SJCRH30 (cell line): ENCODE results near the gene HTT-AS. TPM values are rescaled to one million over a fixed set of nuclear protein-coding genes. Genes with fewer than 3 reads are reported as not detected.
A peak's percentile ranks its signal among the peaks of the same experiment; 100 is the strongest.

Experiments
- DNase-seq, 2 experiments: peaks; one replicate each; pipeline ENCODE4 v3.0.0-alpha.2; 2015 to 2020
- H3K27ac ChIP-seq: fragments of 250-450 bp; sonication (Bioruptor Pico); 2 replicates; pipeline ENCODE4 v1.5.1; 2020; ENCODE audit warnings: mild to moderate bottlenecking, moderate library complexity
- H3K27me3 ChIP-seq: fragments of 250-450 bp; sonication (Bioruptor Pico); 2 replicates; pipeline ENCODE4 v1.5.1; 2020; ENCODE audit warnings: mild to moderate bottlenecking, moderate library complexity
- H3K36me3 ChIP-seq: fragments of 250-450 bp; sonication (Bioruptor Pico); 2 replicates; pipeline ENCODE4 v1.5.1; 2020; ENCODE audit warnings: mild to moderate bottlenecking, moderate library complexity
- H3K4me1 ChIP-seq: fragments of 250-450 bp; sonication (Bioruptor Pico); 2 replicates; pipeline ENCODE4 v1.5.1; 2020; ENCODE audit warnings: mild to moderate bottlenecking, moderate library complexity
- H3K4me3 ChIP-seq: fragments of 250-450 bp; sonication (Bioruptor Pico); 2 replicates; pipeline ENCODE4 v1.5.1; 2020; ENCODE audit warnings: mild to moderate bottlenecking, moderate library complexity
- H3K9me3 ChIP-seq: fragments of 250-450 bp; sonication (Bioruptor Pico); replicated peaks from 2 replicates; pipeline ENCODE4 v1.5.1; 2020; ENCODE audit warnings: mild to moderate bottlenecking, moderate library complexity
- total RNA-seq: library from RNA; depleted of rRNA; stranded (reverse); fragments of >200 nt; shearing (Covaris generic); gene quantifications from 2 replicates; pipeline ENCODE4 v1.2.3, GENCODE V29; 2014

The HTT-AS gene
- total RNA-seq, 1 experiment from 2014 or later = not detected

- H3K4me1 ChIP-seq = no peaks in the 10 kb centered on the region; the same call in 1 of the 2 replicates
- H3K9me3 ChIP-seq = no peaks in the 10 kb centered on the region
- H3K27ac ChIP-seq = peak overlapping the region; percentile 79
- peak overlapping the region; percentile 97 for H3K4me3 ChIP-seq
- H3K36me3 ChIP-seq = no peaks in the 10 kb centered on the region
- H3K27me3 ChIP-seq = no peaks in the 10 kb centered on the region
- peak; percentile 83 to 85 for DNase-seq
Observed at GRCh38 chr4:3074846-3075651, 711 bp upstream of the HTT-AS start.

- H3K27ac ChIP-seq = peak overlapping the region; percentile 65
- no peaks in the 10 kb centered on the region for H3K36me3 ChIP-seq
- H3K4me1 ChIP-seq = no peaks in the 10 kb centered on the region; the same call in 1 of the 2 replicates
- peak overlapping the region; percentile 86 for H3K4me3 ChIP-seq
- no peaks in the 10 kb centered on the region for H3K27me3 ChIP-seq
- peak; percentile 32 to 47 for DNase-seq
- H3K9me3 ChIP-seq = no peaks in the 10 kb centered on the region
Observed at GRCh38 chr4:3073158-3074077, 920 bp downstream of the HTT-AS start.

- H3K27me3 ChIP-seq = no peaks in the 10 kb centered on the region
- no peaks in the 10 kb centered on the region; the same call in 1 of the 2 replicates for H3K4me1 ChIP-seq
- no peak overlapping the region for H3K4me3 ChIP-seq
- DNase-seq = no peak
- no peaks in the 10 kb centered on the region for H3K36me3 ChIP-seq
- no peaks in the 10 kb centered on the region for H3K9me3 ChIP-seq
- H3K27ac ChIP-seq = no peak overlapping the region
Observed at GRCh38 chr4:3071811-3072210, 2.5 kb downstream of the HTT-AS start.

GRCh38 chr4:3070709-3071500, 3.4 kb downstream of the HTT-AS start:
- peak in 1 of 2 experiments; percentile 17 for DNase-seq
- no peak overlapping the region for H3K27ac ChIP-seq

GRCh38 chr4:3069661-3070199, 4.6 kb downstream of the HTT-AS start:
- Histone ChIP-seq H3K27ac (no peak overlapping the region), H3K9me3 (no peaks in the 10 kb centered on the region; the same call in 1 of the 2 replicates), H3K4me1 (no peaks in the 10 kb centered on the region; the same call in 1 of the 2 replicates), H3K4me3 (no peak overlapping the region), H3K36me3 (no peaks in the 10 kb centered on the region), H3K27me3 (no peaks in the 10 kb centered on the region)
- no peak for DNase-seq

More at GRCh38 chr4:3070709-3071500, 3.4 kb downstream of the HTT-AS start:
- no peaks in the 10 kb centered on the region for H3K9me3 ChIP-seq
- no peaks in the 10 kb centered on the region for H3K27me3 ChIP-seq
- H3K4me1 ChIP-seq = no peaks in the 10 kb centered on the region; the same call in 1 of the 2 replicates
- no peak overlapping the region for H3K4me3 ChIP-seq
- H3K36me3 ChIP-seq = no peaks in the 10 kb centered on the region

- Histone ChIP-seq H3K36me3 (no peaks in the 10 kb centered on the region), H3K9me3 (no peaks in the 10 kb centered on the region; the same call in 1 of the 2 replicates), H3K4me3 (no peak overlapping the region), H3K4me1 (no peaks in the 10 kb centered on the region; the same call in 1 of the 2 replicates), H3K27ac (no peak overlapping the region), H3K27me3 (no peaks in the 10 kb centered on the region)
- no peak for DNase-seq
Observed at GRCh38 chr4:3067473-3068001, 6.8 kb downstream of the HTT-AS start.

- no peaks in the 10 kb centered on the region for H3K36me3 ChIP-seq
- H3K4me3 ChIP-seq = no peak overlapping the region
- no peaks in the 10 kb centered on the region for H3K27me3 ChIP-seq
- DNase-seq = no peak
- no peak overlapping the region for H3K27ac ChIP-seq
- no peaks in the 10 kb centered on the region; the same call in 1 of the 2 replicates for H3K9me3 ChIP-seq
- H3K4me1 ChIP-seq = no peaks in the 10 kb centered on the region; the same call in 1 of the 2 replicates
Observed at GRCh38 chr4:3066836-3067400, 7.4 kb downstream of the HTT-AS start.

- no peak overlapping the region for H3K4me3 ChIP-seq
- no peak for DNase-seq
- H3K9me3 ChIP-seq = no peaks in the 10 kb centered on the region; the same call in 1 of the 2 replicates
Observed at GRCh38 chr4:3065551-3065950, 8.8 kb downstream of the HTT-AS start.

GRCh38 chr4:3062471-3062870, 11.9 kb downstream of the HTT-AS start:
- Histone ChIP-seq H3K9me3 (no peaks in the 10 kb centered on the region; the same call in 1 of the 2 replicates), H3K36me3 (no peaks in the 10 kb centered on the region), H3K4me1 (no peaks in the 10 kb centered on the region), H3K27ac (no peak overlapping the region), H3K4me3 (no peak overlapping the region), H3K27me3 (no peaks in the 10 kb centered on the region)
- DNase-seq = peak; percentile 32 to 35

More at GRCh38 chr4:3065551-3065950, 8.8 kb downstream of the HTT-AS start:
- Histone ChIP-seq H3K36me3 (no peaks in the 10 kb centered on the region), H3K27ac (no peak overlapping the region), H3K4me1 (no peaks in the 10 kb centered on the region), H3K27me3 (no peaks in the 10 kb centered on the region)

- H3K27me3 ChIP-seq = no peaks in the 10 kb centered on the region
- H3K4me3 ChIP-seq = no peak overlapping the region
- no peaks in the 10 kb centered on the region for H3K4me1 ChIP-seq
- DNase-seq = no peak
- no peaks in the 10 kb centered on the region for H3K36me3 ChIP-seq
- H3K9me3 ChIP-seq = peaks cover 7% of the 10 kb centered on the region
- no peak overlapping the region for H3K27ac ChIP-seq
Observed at GRCh38 chr4:3060946-3061345, 13.4 kb downstream of the HTT-AS start.

- Histone ChIP-seq H3K27me3 (no peaks in the 10 kb centered on the region), H3K9me3 (peaks cover 14% of the 10 kb centered on the region), H3K4me3 (no peak overlapping the region), H3K4me1 (no peaks in the 10 kb centered on the region), H3K27ac (no peak overlapping the region), H3K36me3 (no peaks in the 10 kb centered on the region)
- DNase-seq = no peak
Observed at GRCh38 chr4:3059943-3060342, 14.4 kb downstream of the HTT-AS start.

- peaks cover 27% of the 10 kb centered on the region for H3K9me3 ChIP-seq
- H3K36me3 ChIP-seq = no peaks in the 10 kb centered on the region
- no peak for DNase-seq
Observed at GRCh38 chr4:3054169-3054759, 20.1 kb downstream of the HTT-AS start.

More at GRCh38 chr4:3054169-3054759, 20.1 kb downstream of the HTT-AS start:
- H3K4me1 ChIP-seq = no peaks in the 10 kb centered on the region
- no peak overlapping the region for H3K27ac ChIP-seq
- 0 out of 2 replicates have a peak, but pooled peaks cover 3% of the 10 kb centered on the region for H3K27me3 ChIP-seq
- no peak overlapping the region for H3K4me3 ChIP-seq
